Right lobe of liver (tissue), 6 donors: ENCODE measurements around the gene GRIK2. TPM values are rescaled to one million over a fixed set of nuclear protein-coding genes. Genes with fewer than 3 reads are reported as not detected.

Experiments
- ATAC-seq, 4 donors: fragments of 200-7000 bp; cut with Tn5 transposase; one replicate each; pipeline ENCODE4 v1.9.1; 2020; ENCODE audit warnings: mild to moderate bottlenecking in 4 of 4, moderate library complexity in 4 of 4
- DNase-seq, 3 donors: peaks; one replicate each; pipeline ENCODE4 v3.0.0-alpha.2; 2020
- H3K27ac ChIP-seq, 3 donors: fragments of 200-600 bp; one replicate each; pipeline ENCODE4 v1.8.0; 2022
- H3K27me3 ChIP-seq, 2 donors: fragments of 200-600 bp; one replicate each; pipeline ENCODE4 v1.8.0; 2022
- H3K36me3 ChIP-seq, 4 donors: fragments of 200-600 bp; sonication (generic) in 1 of 4; one replicate each; pipeline versions ENCODE4 v1.5.1 to v1.8.0; 2017 to 2022; ENCODE audit warnings: control low read depth in 1 of 4
- H3K4me1 ChIP-seq, 4 donors: fragments of 200-600 bp; sonication (generic) in 1 of 4; one replicate each; pipeline versions ENCODE4 v1.5.1 to v1.8.0; 2017 to 2022; ENCODE audit warnings: control low read depth in 1 of 4
- H3K4me3 ChIP-seq, 3 donors: fragments of 200-600 bp; one replicate each; pipeline ENCODE4 v1.8.0; 2022
- H3K9me3 ChIP-seq, 4 donors: fragments of 200-600 bp; sonication (generic) in 1 of 4; one replicate each; pipeline versions ENCODE4 v1.5.1 to v1.8.0; 2017 to 2022; ENCODE audit warnings: control low read depth in 1 of 4
- CTCF ChIP-seq, 4 donors: fragments of 200-600 bp in 3 of 4; fragments of 450-650 bp in 1 of 4; IDR thresholded peaks; one replicate each; pipeline versions ENCODE4 v1.5.1 to v1.8.0; 2016 to 2022; ENCODE audit warnings: antibody characterized with exemption in 4 of 4, mild to moderate bottlenecking in 2 of 4
- POLR2A ChIP-seq: fragments of 450-650 bp; IDR thresholded peaks from one replicate; pipeline ENCODE4 v1.6.1; 2017; ENCODE audit warnings: antibody characterized with exemption, mild to moderate bottlenecking
- WGBS: methylation state at CpG from one replicate; pipeline ENCODE4 v1.1.6; 2018; ENCODE audit warnings: low coverage, low lambda C conversion rate; ENCODE audit not compliant: insufficient coverage; ENCODE audit errors: missing lambda C conversion rate; 5-methylcytosine and 5-hydroxymethylcytosine counted together
- intact Hi-C, 2 donors: fragments of 100-400 bp; cut with DNase I; formaldehyde crosslinking; loops; one replicate each; pipeline versions ENCODE4 v1.11.2 to v1.14.1; 2022
- total RNA-seq, 6 experiments: library from RNA; depleted of rRNA in 2 of 6; stranded (reverse); fragments of >200 nt in 2 of 6; fragmentation: NEBNext Ultra II Directional in 3 of 6; extraction: Animal tissue kit (Norgen Biotek cat#: 25700) in 3 of 6; gene quantifications; one replicate each; pipeline versions ENCODE4 v1.1.0 to v1.2.4, GENCODE V29; 2016 to 2023
- donor health status: DM: no; HTN: yes; CAD: no.
- donor health status: DM: no; HTN: no; CAD: no.
- donor health status: DM: no; HTN: no; CAD: no.
- donor health status: DM: no; HTN: yes; CAD: no.
- donor health status: DM: no; HTN: yes; CAD: no.

Gene GRIK2
- total RNA-seq, 6 experiments from 2014 or later = 0.04 to 0.24 (median 0.09) TPM; not detected in 3

- H3K4me1 ChIP-seq = no peaks in the 10 kb centered on the region
- no peak overlapping the region for H3K4me3 ChIP-seq
- TF ChIP-seq CTCF (IDR thresholded peaks at IDR 0.05) (no peak), POLR2A (no peak)
- no peak overlapping the region for H3K27ac ChIP-seq
- intact Hi-C loops = no loop called here
- no peaks in the 10 kb centered on the region for H3K27me3 ChIP-seq
- DNase-seq (no peak), ATAC-seq (no peak)
- H3K36me3 ChIP-seq = no peaks in the 10 kb centered on the region
- no peaks in the 10 kb centered on the region for H3K9me3 ChIP-seq
- 45% methylated on average over 3 of the region's 3 CpGs for WGBS
These were observed 645.9 kb downstream of the GRIK2 start for GRCh38 chr6:102039441-102039840.

GRCh38 chr6:102051001-102051400 is 657.5 kb downstream of the GRIK2 start:
- Histone ChIP-seq H3K4me3 (no peak overlapping the region), H3K9me3 (no peaks in the 10 kb centered on the region), H3K27ac (no peak overlapping the region), H3K4me1 (no peaks in the 10 kb centered on the region), H3K36me3 (no peaks in the 10 kb centered on the region), H3K27me3 (no peaks in the 10 kb centered on the region)
- no peak for TF ChIP-seq POLR2A
- no peak for TF ChIP-seq CTCF (IDR thresholded peaks at IDR 0.05)
- WGBS = 80% methylated on average over 1 of the region's 1 CpG
- intact Hi-C loops = no loop called here
- ATAC-seq (no peak), DNase-seq (no peak)

- 67% methylated on average over 1 of the region's 1 CpG for WGBS
- H3K36me3 ChIP-seq = no peaks in the 10 kb centered on the region
- H3K4me3 ChIP-seq = no peak overlapping the region
- H3K9me3 ChIP-seq = no peaks in the 10 kb centered on the region
- no peak for ATAC-seq
- intact Hi-C loops = no loop called here
- TF ChIP-seq CTCF (IDR thresholded peaks at IDR 0.05) (no peak), POLR2A (no peak)
- H3K27me3 ChIP-seq = no peaks in the 10 kb centered on the region
- no peak overlapping the region for H3K27ac ChIP-seq
- H3K4me1 ChIP-seq = no peaks in the 10 kb centered on the region
- DNase-seq = no peak
These were observed 658.2 kb downstream of the GRIK2 start for GRCh38 chr6:102051720-102052119.

- no peaks in the 10 kb centered on the region for H3K36me3 ChIP-seq
- TF ChIP-seq CTCF (IDR thresholded peaks at IDR 0.05) = no peak
- TF ChIP-seq POLR2A = no peak
- intact Hi-C loops = no loop called here
- ATAC-seq = no peak
- H3K4me3 ChIP-seq = no peak overlapping the region
- DNase-seq = no peak
- no peaks in the 10 kb centered on the region for H3K9me3 ChIP-seq
- H3K4me1 ChIP-seq = no peaks in the 10 kb centered on the region
- WGBS = 38% methylated on average over 1 of the region's 1 CpG
- H3K27me3 ChIP-seq = no peaks in the 10 kb centered on the region
- no peak overlapping the region for H3K27ac ChIP-seq
These were observed 670.6 kb downstream of the GRIK2 start for GRCh38 chr6:102064142-102064541.

GRCh38 chr6:102066301-102066700 is 672.8 kb downstream of the GRIK2 start:
- Histone ChIP-seq H3K4me1 (no peaks in the 10 kb centered on the region), H3K9me3 (no peaks in the 10 kb centered on the region), H3K27me3 (no peaks in the 10 kb centered on the region), H3K36me3 (no peaks in the 10 kb centered on the region), H3K4me3 (no peak overlapping the region), H3K27ac (no peak overlapping the region)
- intact Hi-C loops = no loop called here
- ATAC-seq (no peak), DNase-seq (no peak)
- WGBS = 19% methylated on average over 1 of the region's 1 CpG
- TF ChIP-seq CTCF (IDR thresholded peaks at IDR 0.05) = no peak
- TF ChIP-seq POLR2A = no peak
